ENCODE data around the gene APLP2. TPM values are rescaled to one million over a fixed set of nuclear protein-coding genes. Genes with fewer than 3 reads are reported as not detected.
"Not testable (repeated sequence)": the region's sequence is repeated elsewhere in the genome, so short reads cannot be mapped to it uniquely, and the experiment has no call there.

APLP2 gene
- total RNA-seq = 10 to 100 TPM; 18.9 to 19.8 TPM

- CTCF ChIA-PET = no interaction called here
- Mint-ChIP-seq H3K4me1 (peaks cover 20% of the 10 kb centered on the region), H3K27me3 (peaks cover 25% of the 10 kb centered on the region), H3K9me3 (no peaks in the 10 kb centered on the region), H3K4me3 (peak within 1 kb of the TSS; percentile 89), H3K27ac (peak within 1 kb of the TSS; percentile 93), H3K36me3 (ENCODE audit: low read depth) (no peaks in the 10 kb centered on the region)
- POLR2A ChIA-PET = no interaction called here
- DNase-seq = peak; percentile 98
These were observed at the start of gene APLP2 for GRCh38 chr11:130069659-130070108. TSS of gene APLP2 (plus strand) at chr11:130069894. CDS start at chr11:130069978, 84 bp downstream.

GRCh38 chr11:130020323-130020722, 49.4 kb upstream of the APLP2 start:
- Mint-ChIP-seq H3K4me3 (no peak overlapping the region), H3K36me3 (ENCODE audit: low read depth) (no peaks in the 10 kb centered on the region), H3K9me3 (peaks cover 2% of the 10 kb centered on the region), H3K4me1 (no peaks in the 10 kb centered on the region), H3K27me3 (peaks cover 4% of the 10 kb centered on the region), H3K27ac (no peak overlapping the region)
- ChIA-PET POLR2A (no interaction called here), CTCF (no interaction called here)
- no peak for DNase-seq

GRCh38 chr11:130021606-130022005, 48.1 kb upstream of the APLP2 start:
- H3K4me1 Mint-ChIP-seq; H3K4me3 Mint-ChIP-seq; H3K27me3 Mint-ChIP-seq; H3K36me3 Mint-ChIP-seq (ENCODE audit: low read depth); POLR2A ChIA-PET; DNase-seq; H3K9me3 Mint-ChIP-seq; H3K27ac Mint-ChIP-seq: not testable (repeated sequence)
- CTCF ChIA-PET = interaction anchor here (1.1 kb wide), 1 partner anchor 40 kb away, joined by 4 read pairs; no protein-coding TSS in a partner anchor

DNA sequence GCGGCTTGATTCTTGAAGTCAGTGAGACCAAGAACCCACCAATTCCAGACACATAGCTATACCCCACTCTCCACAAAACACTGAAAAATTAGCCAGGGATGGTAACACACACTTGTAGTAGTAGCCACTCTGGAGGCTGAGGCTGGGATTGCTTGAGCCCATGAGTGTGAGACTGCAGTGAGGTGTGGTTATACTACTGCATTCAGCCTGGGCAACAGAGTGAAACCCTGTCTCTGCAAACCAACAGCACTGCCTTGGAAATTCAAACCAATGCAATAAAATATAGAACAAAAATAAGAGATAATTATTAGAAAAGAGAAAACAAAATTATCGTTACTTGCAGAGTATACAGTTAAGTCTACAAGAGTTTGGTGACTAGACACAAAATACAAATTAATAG, 46.9 kb upstream of the APLP2 start:
- Mint-ChIP-seq H3K27ac (no peak overlapping the region), H3K4me3 (no peak overlapping the region), H3K9me3 (no peaks in the 10 kb centered on the region), H3K4me1 (no peaks in the 10 kb centered on the region), H3K27me3 (no peaks in the 10 kb centered on the region), H3K36me3 (ENCODE audit: low read depth) (no peaks in the 10 kb centered on the region)
- POLR2A ChIA-PET = no interaction called here
- DNase-seq = no peak
- CTCF ChIA-PET = interaction anchor here (1.1 kb wide), 1 partner anchor 39 kb away, joined by 4 read pairs; no protein-coding TSS in a partner anchor

- Mint-ChIP-seq H3K27ac (no peak overlapping the region), H3K27me3 (no peaks in the 10 kb centered on the region), H3K36me3 (ENCODE audit: low read depth) (no peaks in the 10 kb centered on the region), H3K4me1 (no peaks in the 10 kb centered on the region), H3K4me3 (no peak overlapping the region), H3K9me3 (no peaks in the 10 kb centered on the region)
- no peak for DNase-seq
- ChIA-PET CTCF (interaction anchor here (0.6 to 0.8 kb wide), 3 partner anchors 48 to 870 kb away, joined by 3 to 4 read pairs (median 3); no protein-coding TSS in a partner anchor), POLR2A (no interaction called here)
These were observed 46.5 kb upstream of the APLP2 start for GRCh38 chr11:130023204-130023603.

GRCh38 chr11:130024361-130024760, 45.3 kb upstream of the APLP2 start:
- Mint-ChIP-seq H3K36me3 (ENCODE audit: low read depth) (no peaks in the 10 kb centered on the region), H3K4me1 (no peaks in the 10 kb centered on the region), H3K9me3 (no peaks in the 10 kb centered on the region), H3K27me3 (no peaks in the 10 kb centered on the region), H3K27ac (no peak overlapping the region), H3K4me3 (no peak overlapping the region)
- ChIA-PET POLR2A (no interaction called here), CTCF (no interaction called here)
- no peak for DNase-seq

DNA sequence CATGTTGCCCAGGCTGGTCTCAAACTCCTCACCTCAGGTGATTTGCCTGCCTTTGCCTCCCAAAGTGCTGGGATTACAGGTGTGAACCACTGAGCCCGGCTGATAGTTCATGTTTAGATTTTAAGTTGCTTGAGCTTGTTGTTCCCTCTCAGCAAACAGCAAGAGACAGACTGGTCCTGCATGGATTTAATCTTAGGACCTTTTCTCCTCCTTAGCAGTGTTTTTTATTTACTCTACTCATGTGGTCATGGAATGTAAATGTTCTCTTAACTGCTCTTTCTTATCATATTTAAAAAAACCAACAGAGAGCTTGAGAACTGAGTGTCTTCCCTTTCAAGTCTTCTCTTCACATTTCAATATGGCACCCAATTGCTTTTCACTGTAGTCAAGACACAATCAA, 44.3 kb upstream of the APLP2 start:
- POLR2A ChIA-PET = no interaction called here
- Mint-ChIP-seq H3K36me3 (ENCODE audit: low read depth) (no peaks in the 10 kb centered on the region), H3K4me3 (no peak overlapping the region), H3K27me3 (no peaks in the 10 kb centered on the region), H3K4me1 (no peaks in the 10 kb centered on the region), H3K27ac (no peak overlapping the region), H3K9me3 (no peaks in the 10 kb centered on the region)
- no peak for DNase-seq
- CTCF ChIA-PET = interaction anchor here (0.5 kb wide), 1 partner anchor 292 kb away, joined by 4 read pairs; no protein-coding TSS in a partner anchor

DNA sequence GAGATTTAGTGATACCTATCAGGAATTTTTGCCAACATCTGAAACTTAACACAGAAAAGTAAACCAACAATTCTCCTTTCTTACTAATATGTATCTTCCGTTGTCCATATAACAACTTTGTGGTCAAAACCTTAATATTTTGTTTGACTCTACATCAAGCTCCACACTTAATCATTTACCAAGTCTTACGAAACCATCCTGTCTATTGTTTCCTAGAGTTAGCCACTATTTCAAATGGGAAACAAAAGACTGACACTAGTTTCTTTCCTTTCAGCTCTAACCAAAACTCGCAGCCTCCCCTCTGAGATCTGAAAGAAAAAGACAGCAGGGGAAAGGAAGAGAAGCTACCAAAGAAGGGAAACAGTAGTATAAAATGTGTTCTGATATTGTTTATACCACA, 40.6 kb upstream of the APLP2 start:
- Mint-ChIP-seq H3K9me3 (no peaks in the 10 kb centered on the region), H3K27ac (no peak overlapping the region), H3K36me3 (ENCODE audit: low read depth) (no peaks in the 10 kb centered on the region), H3K4me3 (no peak overlapping the region), H3K27me3 (no peaks in the 10 kb centered on the region), H3K4me1 (no peaks in the 10 kb centered on the region)
- ChIA-PET POLR2A (no interaction called here), CTCF (interaction anchor here (0.7 kb wide), 1 partner anchor 90 kb away, joined by 3 read pairs; no protein-coding TSS in a partner anchor)
- DNase-seq = no peak

DNA sequence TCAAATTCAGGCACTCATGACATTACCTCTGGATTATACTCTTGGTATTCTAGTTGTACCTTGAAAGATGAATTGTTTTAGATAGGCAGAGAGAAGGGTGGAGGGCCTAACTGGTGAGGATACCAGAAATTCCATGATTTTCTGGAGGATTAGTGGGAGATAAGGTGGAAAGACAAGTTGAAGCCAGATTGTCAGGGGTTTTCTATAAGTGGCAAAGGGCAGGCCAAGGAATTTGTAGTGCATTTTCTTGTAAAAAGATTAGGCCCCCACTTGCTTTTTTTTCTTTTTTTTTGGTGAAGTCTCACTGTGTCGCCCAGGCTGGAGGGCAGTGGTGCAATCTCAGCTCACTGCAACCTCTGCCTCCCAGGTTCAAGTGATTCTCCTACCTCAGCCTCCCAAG, 38.6 kb upstream of the APLP2 start:
- Mint-ChIP-seq H3K27ac (no peak overlapping the region), H3K4me3 (no peak overlapping the region), H3K36me3 (ENCODE audit: low read depth) (no peaks in the 10 kb centered on the region), H3K9me3 (no peaks in the 10 kb centered on the region), H3K4me1 (no peaks in the 10 kb centered on the region), H3K27me3 (no peaks in the 10 kb centered on the region)
- no peak for DNase-seq
- ChIA-PET CTCF (interaction anchor here (1.0 kb wide), 1 partner anchor 10 kb away, joined by 4 read pairs; no protein-coding TSS in a partner anchor), POLR2A (no interaction called here)

DNA sequence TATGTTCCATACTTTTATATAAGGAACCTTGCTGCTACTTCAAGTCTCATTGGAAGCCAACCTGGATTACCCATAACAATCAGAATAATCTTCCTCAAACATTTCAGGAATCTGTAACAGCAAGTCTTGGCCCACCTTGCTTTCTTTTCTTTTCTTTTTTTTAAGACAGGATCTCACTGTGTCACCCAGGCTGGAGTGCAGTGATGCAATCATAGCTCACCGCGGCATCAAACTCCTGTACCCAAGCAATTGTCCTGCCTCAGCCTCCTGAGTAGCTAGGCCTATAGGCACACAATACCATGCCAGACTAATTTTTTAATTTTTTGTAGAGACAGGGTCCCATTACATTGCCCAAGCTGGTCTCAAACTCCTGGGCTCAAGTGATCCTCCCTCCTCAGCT, 37.7 kb upstream of the APLP2 start:
- Mint-ChIP-seq H3K27me3 (no peaks in the 10 kb centered on the region), H3K9me3 (no peaks in the 10 kb centered on the region), H3K27ac (no peak overlapping the region), H3K4me3 (no peak overlapping the region), H3K4me1 (no peaks in the 10 kb centered on the region), H3K36me3 (ENCODE audit: low read depth) (no peaks in the 10 kb centered on the region)
- DNase-seq = no peak
- ChIA-PET CTCF (no interaction called here), POLR2A (no interaction called here)

DNA sequence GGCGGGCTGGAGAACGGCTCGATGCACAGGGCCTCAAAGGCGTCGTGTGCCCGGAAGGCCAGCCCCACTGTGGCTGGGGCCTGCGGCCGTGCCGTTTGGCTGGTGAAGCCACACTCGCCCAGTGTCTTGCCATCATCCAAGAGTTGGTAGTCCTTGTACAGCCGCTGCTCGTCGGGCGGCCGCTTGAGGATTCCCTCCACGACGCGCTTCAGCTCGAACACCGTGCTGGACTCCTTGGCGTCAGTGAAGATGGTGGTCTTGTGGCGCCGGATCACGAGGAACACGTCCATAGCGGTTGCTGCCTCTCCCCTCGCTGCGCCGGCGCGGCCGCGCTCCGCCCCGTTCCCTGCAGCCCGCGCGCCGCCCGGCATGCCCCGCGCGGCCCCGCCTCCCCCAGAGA, 36.8 kb upstream of the APLP2 start:
- Mint-ChIP-seq H3K9me3 (no peaks in the 10 kb centered on the region), H3K27ac (no peak overlapping the region), H3K27me3 (no peaks in the 10 kb centered on the region), H3K36me3 (ENCODE audit: low read depth) (no peaks in the 10 kb centered on the region), H3K4me3 (no peak overlapping the region), H3K4me1 (no peaks in the 10 kb centered on the region)
- DNase-seq = no peak
- ChIA-PET CTCF (no interaction called here), POLR2A (no interaction called here)

DNA sequence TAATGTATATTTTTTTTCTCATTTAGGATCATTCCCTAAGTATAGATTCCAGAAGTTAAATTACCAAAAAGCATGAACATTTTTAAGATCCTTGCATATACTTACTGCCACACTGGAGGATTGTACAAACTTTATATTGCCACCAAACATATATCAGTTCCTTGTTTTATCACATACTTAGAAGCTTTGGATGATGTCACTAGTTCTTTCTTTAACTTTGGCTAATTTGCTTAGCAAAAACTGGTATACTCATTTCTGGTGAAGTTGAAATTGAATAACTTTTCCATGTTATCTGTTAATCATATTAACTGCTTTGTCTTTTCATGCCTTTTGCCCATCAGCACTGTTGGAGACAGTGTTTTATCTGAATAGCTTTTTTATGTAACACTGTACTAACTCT, 35.5 kb upstream of the APLP2 start:
- Mint-ChIP-seq H3K36me3 (ENCODE audit: low read depth) (no peaks in the 10 kb centered on the region), H3K4me3 (no peak overlapping the region), H3K4me1 (no peaks in the 10 kb centered on the region), H3K27ac (no peak overlapping the region), H3K9me3 (no peaks in the 10 kb centered on the region), H3K27me3 (no peaks in the 10 kb centered on the region)
- ChIA-PET CTCF (interaction anchor here (0.6 kb wide), 1 partner anchor 356 kb away, joined by 4 read pairs; no protein-coding TSS in a partner anchor), POLR2A (no interaction called here)
- no peak for DNase-seq

DNA sequence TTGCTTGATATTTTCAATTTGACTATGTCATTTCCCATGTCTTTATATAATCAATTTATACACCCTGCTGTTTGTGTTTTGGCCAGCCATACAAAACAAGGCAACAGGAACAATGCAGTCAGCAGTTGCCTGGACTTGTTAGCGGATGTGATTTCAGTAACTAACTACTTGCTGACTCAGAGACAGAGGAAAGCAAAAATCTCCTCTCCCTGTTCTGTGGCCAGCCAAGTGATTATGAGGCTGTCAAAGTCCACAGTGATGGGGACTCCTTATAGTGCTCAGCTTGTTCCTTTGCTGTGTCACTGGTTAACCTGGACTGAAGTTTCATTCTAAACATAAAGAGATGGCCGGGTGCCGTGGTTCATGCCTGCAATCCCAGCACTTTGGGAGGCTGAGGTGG, 32.6 kb upstream of the APLP2 start:
- no peaks in the 10 kb centered on the region for H3K9me3 Mint-ChIP-seq
- H3K27ac Mint-ChIP-seq = no peak overlapping the region
- H3K27me3 Mint-ChIP-seq = no peaks in the 10 kb centered on the region
- ChIA-PET CTCF (interaction anchor here (0.7 kb wide), 2 partner anchors 113 to 114 kb away, joined by 3 read pairs; no protein-coding TSS in a partner anchor), POLR2A (no interaction called here)
- DNase-seq = no peak
- no peak overlapping the region for H3K4me3 Mint-ChIP-seq
- H3K4me1 Mint-ChIP-seq = no peaks in the 10 kb centered on the region
- H3K36me3 Mint-ChIP-seq (ENCODE audit: low read depth) = no peaks in the 10 kb centered on the region

DNA sequence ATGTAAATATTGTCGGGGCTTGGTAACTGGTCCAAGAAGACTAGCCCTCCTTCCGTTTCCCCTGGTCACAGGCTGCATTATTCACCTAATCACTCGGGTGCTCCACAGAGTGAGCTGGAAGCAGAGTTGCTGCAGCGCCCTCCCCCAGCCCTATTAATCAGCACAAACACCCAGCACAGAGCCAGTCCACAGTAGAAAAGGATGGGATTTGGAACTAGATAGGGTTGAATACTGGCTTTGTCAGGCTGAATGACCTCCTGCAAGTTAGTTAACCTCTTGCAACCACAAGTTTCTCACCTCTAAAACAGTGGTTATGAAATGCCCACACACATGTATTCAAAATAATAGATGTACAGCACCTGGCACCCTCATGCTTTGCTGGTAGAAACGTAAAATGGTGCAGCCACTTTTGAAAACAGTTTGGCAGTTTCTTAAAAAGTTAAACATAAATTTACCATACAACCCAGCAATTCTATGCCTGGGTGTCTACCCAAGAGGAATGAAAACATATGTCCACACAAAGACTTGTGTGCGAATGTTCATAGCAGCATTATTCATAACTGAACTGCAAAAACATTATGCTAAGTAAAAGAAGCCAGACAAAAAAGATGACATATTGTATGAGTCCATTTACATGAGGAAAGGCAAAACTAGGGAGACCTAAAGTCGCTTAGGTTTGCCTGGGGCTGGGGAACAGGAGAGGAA, 31.7 kb upstream of the APLP2 start:
- Mint-ChIP-seq H3K4me1 (no peaks in the 10 kb centered on the region), H3K27me3 (peaks cover 1% of the 10 kb centered on the region), H3K27ac (no peak overlapping the region), H3K4me3 (no peak overlapping the region), H3K36me3 (ENCODE audit: low read depth) (no peaks in the 10 kb centered on the region), H3K9me3 (no peaks in the 10 kb centered on the region)
- ChIA-PET POLR2A (no interaction called here), CTCF (interaction anchor here (0.7 kb wide), 1 partner anchor 1357 kb away, joined by 5 read pairs; no protein-coding TSS in a partner anchor)
- DNase-seq = no peak

Data from activated CD4-positive, alpha-beta T cell treated with anti-CD3 and anti-CD28 coated beads, Interleukin-2, amount 10 ng/mL, durations not matched to agents 7 days and 5 days (primary cell).